Measurements from ENCODE around the gene NFATC3. TPM values are rescaled to one million over a fixed set of nuclear protein-coding genes. Genes with fewer than 3 reads are reported as not detected.

NFATC3 gene
- total RNA-seq, 1 donor from 2014 or later: 30.9 TPM

- no peak for DNase-seq
Measured at GRCh38 chr16:68275611-68276191, 190.5 kb downstream of the NFATC3 start.

- DNase-seq: no peak
Measured at GRCh38 chr16:68276223-68276622, 191.1 kb downstream of the NFATC3 start.

Small RNA genes within 50 kb of the gene (small RNA-seq; reads per million reads assigned to genes)
- gene RF00019 (ENCODE audit: low replicate concordance) (not detected), gene RF00554 (ENCODE audit: low replicate concordance) (not detected)

Other genes with a start within 250 kb of the NFATC3 start
- gene THAP11, start 243.1 kb upstream of the NFATC3 start, total RNA-seq: 50.7 TPM
- gene NUTF2, start 238.4 kb upstream of the NFATC3 start, total RNA-seq: 124 TPM
- gene CENPT, start 237.7 kb upstream of the NFATC3 start, total RNA-seq: 20.8 TPM
- 67.6 TPM for gene EDC4, start 212.3 kb upstream of the NFATC3 start, total RNA-seq
- not detected for gene NRN1L, start 200.5 kb upstream of the NFATC3 start, total RNA-seq
- 18.9 TPM for gene PSKH1, start 192.1 kb upstream of the NFATC3 start, total RNA-seq
- gene CTRL, start 153.5 kb upstream of the NFATC3 start, total RNA-seq: 0.51 TPM
- gene PSMB10, start 148.5 kb upstream of the NFATC3 start, total RNA-seq: 50.2 TPM
- 7.3 TPM for gene LCAT, start 141.2 kb upstream of the NFATC3 start, total RNA-seq
- gene SLC12A4, start 116.7 kb upstream of the NFATC3 start, total RNA-seq: 70.4 TPM
- not detected for gene DPEP3, start 104.9 kb upstream of the NFATC3 start, total RNA-seq
- gene DPEP2, start 85.9 kb upstream of the NFATC3 start, total RNA-seq: 12.1 TPM
- not detected for gene DPEP2NB, start 69.5 kb upstream of the NFATC3 start, total RNA-seq
- gene DDX28, start 62.1 kb upstream of the NFATC3 start, total RNA-seq: 9.7 TPM
- 13.7 TPM for gene DUS2, start 62.1 kb upstream of the NFATC3 start, total RNA-seq
- gene ESRP2, start 150.8 kb downstream of the NFATC3 start, total RNA-seq: 8.7 TPM
- 31.2 TPM for gene PLA2G15, start 160.0 kb downstream of the NFATC3 start, total RNA-seq
- gene SLC7A6, start 179.2 kb downstream of the NFATC3 start, total RNA-seq: 10.8 TPM
- 12.9 TPM for gene SLC7A6OS, start 225.6 kb downstream of the NFATC3 start, total RNA-seq
- gene PRMT7, start 225.6 kb downstream of the NFATC3 start, total RNA-seq: 67.3 TPM

All from tongue (tissue), 3 donors.